ENCODE data around the gene TBPL2.
A peak's percentile ranks its signal among the peaks of the same experiment; 100 is the strongest.

Gene TBPL2

DNA sequence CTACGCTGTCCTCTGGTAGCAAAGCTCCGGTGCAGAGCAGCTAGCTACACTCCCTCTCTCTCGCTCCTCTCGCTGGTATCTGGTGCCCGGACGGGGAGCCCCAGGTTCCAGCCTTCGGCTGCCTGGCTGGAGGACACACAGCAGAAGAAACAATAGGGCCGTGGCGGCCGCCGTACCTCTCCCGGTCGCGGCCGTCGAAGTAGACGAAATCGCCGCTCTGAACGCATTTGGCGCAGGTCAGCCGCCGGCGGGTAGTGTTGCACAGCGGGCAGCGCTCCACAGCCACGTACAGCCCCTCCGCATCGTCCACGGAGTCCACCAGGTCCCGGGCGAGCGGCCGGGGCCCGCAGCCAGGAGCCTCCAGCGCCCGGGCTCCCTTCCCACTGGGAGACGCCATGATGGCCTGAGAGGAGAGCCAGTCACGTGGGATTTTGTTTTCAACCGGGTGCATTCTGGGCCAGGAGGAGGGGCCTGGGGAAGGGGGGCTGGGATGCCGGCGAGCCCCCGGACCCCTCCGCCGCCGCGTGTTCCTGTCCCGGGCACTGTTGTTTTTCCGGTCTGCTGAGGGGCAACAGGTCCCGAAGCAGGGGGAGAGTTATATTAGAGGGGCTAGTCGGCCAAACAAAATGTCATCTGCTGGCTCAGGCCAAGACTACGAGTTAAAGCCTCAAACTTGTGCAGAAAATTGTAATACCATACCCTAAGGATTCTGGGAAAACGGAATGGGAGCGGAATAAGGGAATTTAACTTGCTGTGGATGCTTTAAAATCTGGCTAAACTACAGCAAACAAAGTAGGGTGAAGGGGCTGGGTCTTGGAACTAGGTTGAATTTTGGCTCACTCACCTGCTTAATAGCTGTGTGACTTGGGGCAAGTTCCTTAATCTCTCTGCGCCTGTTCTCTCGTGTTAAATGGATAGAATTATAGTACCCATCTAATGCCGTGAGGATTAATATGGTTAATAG is 28.7 kb downstream of the TBPL2 start, which contains the start of gene ATG14:
Gene ATG14, minus strand, starts transcription at position 405 of the 964 bp plus-strand sequence. Its CDS starts 8 bp downstream, at position 397.
- Histone ChIP-seq H3K27me3 (no peaks in the 10 kb centered on the region), H3K4me1 (no peaks in the 10 kb centered on the region), H3K36me3 (no peaks in the 10 kb centered on the region), H3K4me3 (ENCODE audit: low read depth, low read length) (peak within 1 kb of the TSS; percentile 93), H3K9me3 (no peaks in the 10 kb centered on the region)
- peak; percentile 89 for DNase-seq
- TF ChIP-seq, protein P1, sequence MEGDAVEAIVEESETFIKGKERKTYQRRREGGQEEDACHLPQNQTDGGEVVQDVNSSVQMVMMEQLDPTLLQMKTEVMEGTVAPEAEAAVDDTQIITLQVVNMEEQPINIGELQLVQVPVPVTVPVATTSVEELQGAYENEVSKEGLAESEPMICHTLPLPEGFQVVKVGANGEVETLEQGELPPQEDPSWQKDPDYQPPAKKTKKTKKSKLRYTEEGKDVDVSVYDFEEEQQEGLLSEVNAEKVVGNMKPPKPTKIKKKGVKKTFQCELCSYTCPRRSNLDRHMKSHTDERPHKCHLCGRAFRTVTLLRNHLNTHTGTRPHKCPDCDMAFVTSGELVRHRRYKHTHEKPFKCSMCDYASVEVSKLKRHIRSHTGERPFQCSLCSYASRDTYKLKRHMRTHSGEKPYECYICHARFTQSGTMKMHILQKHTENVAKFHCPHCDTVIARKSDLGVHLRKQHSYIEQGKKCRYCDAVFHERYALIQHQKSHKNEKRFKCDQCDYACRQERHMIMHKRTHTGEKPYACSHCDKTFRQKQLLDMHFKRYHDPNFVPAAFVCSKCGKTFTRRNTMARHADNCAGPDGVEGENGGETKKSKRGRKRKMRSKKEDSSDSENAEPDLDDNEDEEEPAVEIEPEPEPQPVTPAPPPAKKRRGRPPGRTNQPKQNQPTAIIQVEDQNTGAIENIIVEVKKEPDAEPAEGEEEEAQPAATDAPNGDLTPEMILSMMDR (IDR thresholded peaks at IDR 0.05; ENCODE audit: low read depth, low read length), result no peak

DNA sequence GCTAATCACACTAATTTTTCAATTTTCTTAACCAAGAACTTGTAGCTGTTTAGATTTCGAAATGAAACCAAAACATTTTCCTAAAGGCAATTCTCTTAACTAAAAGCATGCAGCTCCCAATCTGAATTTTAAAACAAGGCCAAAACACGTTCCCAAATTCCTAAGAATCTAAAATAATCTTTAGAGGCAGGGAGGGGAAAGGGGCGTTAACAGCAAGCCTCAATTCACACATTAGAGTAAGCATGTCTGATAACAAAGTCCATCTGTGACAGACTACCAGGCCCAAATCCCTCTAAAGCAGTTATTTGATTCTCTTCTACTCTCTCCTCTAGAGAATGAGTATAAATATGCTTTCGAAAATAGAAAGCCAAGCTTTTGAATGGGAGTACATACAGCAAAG is 29.5 kb downstream of the TBPL2 start:
- Histone ChIP-seq H3K4me1 (no peaks in the 10 kb centered on the region), H3K4me3 (ENCODE audit: low read depth, low read length) (peak overlapping the region; percentile 93), H3K36me3 (no peaks in the 10 kb centered on the region), H3K27me3 (no peaks in the 10 kb centered on the region), H3K9me3 (no peaks in the 10 kb centered on the region)
- TF ChIP-seq, protein P1 (IDR thresholded peaks at IDR 0.05; ENCODE audit: low read depth, low read length), result no peak
- no peak for DNase-seq

DNA sequence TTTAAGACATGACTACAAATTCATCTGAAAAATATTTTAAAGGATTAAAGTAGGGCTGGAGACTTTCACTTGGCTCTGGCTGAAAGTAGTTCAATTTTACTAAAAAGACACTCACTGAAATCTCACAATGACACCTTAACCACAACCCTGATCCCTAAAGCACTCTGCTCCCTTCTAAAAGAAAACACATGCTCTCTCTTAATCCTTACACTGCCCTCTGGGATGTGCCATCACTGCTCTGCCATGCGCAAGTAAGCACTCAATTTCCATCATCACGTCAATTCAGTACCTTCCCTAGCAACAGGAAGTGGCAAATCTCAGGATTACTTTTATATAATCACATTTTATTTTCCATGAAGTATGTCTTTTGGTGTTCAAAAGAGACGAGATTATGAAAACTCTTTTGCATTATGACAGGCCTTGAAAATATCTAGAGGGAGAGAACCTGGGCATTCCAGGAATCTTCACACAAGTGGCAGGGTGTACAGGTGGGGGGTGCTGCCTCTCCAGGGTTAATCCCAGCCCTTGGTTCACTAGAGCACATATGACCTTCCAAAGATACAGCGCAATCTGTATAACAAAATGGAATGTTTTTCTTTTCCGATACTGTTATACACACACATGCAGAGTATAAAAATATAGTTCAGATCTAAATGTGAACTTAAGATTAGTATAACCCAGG is 36.1 kb downstream of the TBPL2 start:
- no peaks in the 10 kb centered on the region for H3K27me3 ChIP-seq
- H3K4me1 ChIP-seq, result no peaks in the 10 kb centered on the region
- H3K36me3 ChIP-seq, result no peaks in the 10 kb centered on the region
- TF ChIP-seq, protein P1 (IDR thresholded peaks at IDR 0.05; ENCODE audit: low read depth, low read length), result no peak
- no peaks in the 10 kb centered on the region for H3K9me3 ChIP-seq
- no peak overlapping the region for H3K4me3 ChIP-seq (ENCODE audit: low read depth, low read length)
- DNase-seq, result no peak

DNA sequence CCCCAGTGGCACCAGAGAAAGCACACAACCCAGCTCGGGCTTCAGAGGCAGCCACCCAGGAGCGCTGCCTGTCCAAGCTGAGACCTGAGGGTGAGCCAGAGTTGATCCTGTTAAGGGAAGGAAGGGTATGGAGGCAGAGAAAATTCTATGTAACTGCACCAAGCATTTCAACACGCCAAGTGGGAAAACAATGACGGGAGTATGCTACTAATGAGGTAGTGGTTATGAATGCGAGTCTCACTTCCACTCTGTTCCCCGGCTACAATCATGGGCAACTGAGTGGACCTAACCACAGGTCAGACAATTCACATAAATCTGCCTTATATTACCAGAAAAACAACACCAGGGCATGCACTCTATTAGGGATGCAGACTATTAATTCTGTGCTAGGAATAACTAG is 38.7 kb downstream of the TBPL2 start:
- TF ChIP-seq, protein P1 (IDR thresholded peaks at IDR 0.05; ENCODE audit: low read depth, low read length), result no peak
- no peaks in the 10 kb centered on the region for H3K9me3 ChIP-seq
- H3K27me3 ChIP-seq, result no peaks in the 10 kb centered on the region
- H3K4me1 ChIP-seq, result no peaks in the 10 kb centered on the region; the same call in 1 of the 2 replicates
- no peak for DNase-seq
- no peak overlapping the region for H3K4me3 ChIP-seq (ENCODE audit: low read depth, low read length)
- no peaks in the 10 kb centered on the region for H3K36me3 ChIP-seq

DNA sequence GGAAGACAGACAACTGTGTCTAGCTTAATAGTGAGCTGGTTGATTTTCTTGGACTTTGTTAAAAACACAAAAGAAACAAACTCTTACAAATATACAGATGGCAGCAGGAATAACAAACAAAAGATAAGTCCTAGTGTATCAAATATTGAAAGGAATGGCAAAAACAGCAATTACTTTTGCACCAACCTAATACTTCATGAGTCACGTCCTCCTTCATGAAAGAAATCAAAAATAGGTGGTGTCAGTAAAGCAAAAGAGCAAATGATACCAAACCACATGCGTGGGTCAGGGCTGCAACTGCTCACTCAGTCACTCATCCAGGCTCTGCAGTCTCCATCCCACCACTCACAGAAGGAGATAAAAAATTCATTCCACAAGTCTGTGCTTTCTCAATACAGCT is 40.6 kb downstream of the TBPL2 start:
- no peak for DNase-seq
- TF ChIP-seq, protein P1 (IDR thresholded peaks at IDR 0.05; ENCODE audit: low read depth, low read length), result no peak
- H3K36me3 ChIP-seq, result peaks cover 6% of the 10 kb centered on the region
- H3K9me3 ChIP-seq, result no peaks in the 10 kb centered on the region
- H3K27me3 ChIP-seq, result no peaks in the 10 kb centered on the region
- no peaks in the 10 kb centered on the region; the same call in 1 of the 2 replicates for H3K4me1 ChIP-seq
- no peak overlapping the region for H3K4me3 ChIP-seq (ENCODE audit: low read depth, low read length)

All from BE2C (cell line).